ENCODE data around the gene VEGFD. TPM values are rescaled to one million over a fixed set of nuclear protein-coding genes. Genes with fewer than 3 reads are reported as not detected.
"Not testable (repeated sequence)": the region's sequence is repeated elsewhere in the genome, so short reads cannot be mapped to it uniquely, and the experiment has no call there.

VEGFD gene
- total and polyA plus RNA-seq, 2 of the 13 experiments (the other 11 are each of a cell fraction or from before 2014, with no cell fraction given) = 0.11 to 0.35 TPM

DNA sequence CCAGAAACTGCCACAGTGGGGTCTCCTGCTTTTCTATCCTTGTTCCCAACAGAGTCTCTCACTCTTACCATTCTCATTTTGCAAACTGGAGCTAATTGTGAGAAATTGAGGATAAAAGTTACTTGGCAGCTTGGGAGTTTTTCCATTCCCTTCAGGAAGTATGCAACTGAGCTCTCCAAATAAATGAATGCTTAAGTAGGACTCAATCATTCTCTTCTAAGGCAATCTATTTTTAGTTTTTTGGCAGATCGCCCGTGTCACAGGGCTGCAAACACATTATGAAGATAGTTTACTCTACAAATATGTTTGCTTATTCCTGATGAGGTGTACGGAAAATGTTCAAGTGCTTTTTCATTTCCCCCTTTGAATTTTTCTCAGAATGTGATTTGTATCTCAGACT lies 74.1 kb downstream of the VEGFD start (continued):
- no peak for TF ChIP-seq PCBP2 (optimal IDR thresholded peaks at IDR 0.05; ENCODE audit: low read depth, low read length, poor library complexity, severe bottlenecking)
- TF ChIP-seq ZNF331 (CRISPR knock-in tag; IDR thresholded peaks at IDR 0.05) = no peak
- no peak for TF ChIP-seq ZNF674 (CRISPR knock-in tag; IDR thresholded peaks at IDR 0.05; ENCODE audit: low read depth)
- no peak for TF ChIP-seq ZNF761 (CRISPR knock-in tag; conservative IDR thresholded peaks at IDR 0.05)
- no peak for TF ChIP-seq ZNF225 (CRISPR knock-in tag; IDR thresholded peaks at IDR 0.05)
- TF ChIP-seq ZNF3 (CRISPR knock-in tag; IDR thresholded peaks at IDR 0.05) = no peak
- TF ChIP-seq, protein P1, sequence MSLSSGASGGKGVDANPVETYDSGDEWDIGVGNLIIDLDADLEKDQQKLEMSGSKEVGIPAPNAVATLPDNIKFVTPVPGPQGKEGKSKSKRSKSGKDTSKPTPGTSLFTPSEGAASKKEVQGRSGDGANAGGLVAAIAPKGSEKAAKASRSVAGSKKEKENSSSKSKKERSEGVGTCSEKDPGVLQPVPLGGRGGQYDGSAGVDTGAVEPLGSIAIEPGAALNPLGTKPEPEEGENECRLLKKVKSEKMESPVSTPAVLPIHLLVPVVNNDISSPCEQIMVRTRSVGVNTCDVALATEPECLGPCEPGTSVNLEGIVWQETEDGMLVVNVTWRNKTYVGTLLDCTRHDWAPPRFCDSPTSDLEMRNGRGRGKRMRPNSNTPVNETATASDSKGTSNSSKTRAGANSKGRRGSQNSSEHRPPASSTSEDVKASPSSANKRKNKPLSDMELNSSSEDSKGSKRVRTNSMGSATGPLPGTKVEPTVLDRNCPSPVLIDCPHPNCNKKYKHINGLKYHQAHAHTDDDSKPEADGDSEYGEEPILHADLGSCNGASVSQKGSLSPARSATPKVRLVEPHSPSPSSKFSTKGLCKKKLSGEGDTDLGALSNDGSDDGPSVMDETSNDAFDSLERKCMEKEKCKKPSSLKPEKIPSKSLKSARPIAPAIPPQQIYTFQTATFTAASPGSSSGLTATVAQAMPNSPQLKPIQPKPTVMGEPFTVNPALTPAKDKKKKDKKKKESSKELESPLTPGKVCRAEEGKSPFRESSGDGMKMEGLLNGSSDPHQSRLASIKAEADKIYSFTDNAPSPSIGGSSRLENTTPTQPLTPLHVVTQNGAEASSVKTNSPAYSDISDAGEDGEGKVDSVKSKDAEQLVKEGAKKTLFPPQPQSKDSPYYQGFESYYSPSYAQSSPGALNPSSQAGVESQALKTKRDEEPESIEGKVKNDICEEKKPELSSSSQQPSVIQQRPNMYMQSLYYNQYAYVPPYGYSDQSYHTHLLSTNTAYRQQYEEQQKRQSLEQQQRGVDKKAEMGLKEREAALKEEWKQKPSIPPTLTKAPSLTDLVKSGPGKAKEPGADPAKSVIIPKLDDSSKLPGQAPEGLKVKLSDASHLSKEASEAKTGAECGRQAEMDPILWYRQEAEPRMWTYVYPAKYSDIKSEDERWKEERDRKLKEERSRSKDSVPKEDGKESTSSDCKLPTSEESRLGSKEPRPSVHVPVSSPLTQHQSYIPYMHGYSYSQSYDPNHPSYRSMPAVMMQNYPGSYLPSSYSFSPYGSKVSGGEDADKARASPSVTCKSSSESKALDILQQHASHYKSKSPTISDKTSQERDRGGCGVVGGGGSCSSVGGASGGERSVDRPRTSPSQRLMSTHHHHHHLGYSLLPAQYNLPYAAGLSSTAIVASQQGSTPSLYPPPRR (CRISPR knock-in tag; IDR thresholded peaks at IDR 0.05; ENCODE audit: borderline replicate concordance) = no peak
- no peak for TF ChIP-seq YY1 (IDR thresholded peaks at IDR 0.05; ENCODE audit: insufficient read depth, insufficient replicate concordance, low read depth, low read length)
- no peak for TF ChIP-seq ZNF101 (CRISPR knock-in tag; IDR thresholded peaks at IDR 0.05; ENCODE audit: borderline replicate concordance, low read depth)
- TF ChIP-seq, protein P2, sequence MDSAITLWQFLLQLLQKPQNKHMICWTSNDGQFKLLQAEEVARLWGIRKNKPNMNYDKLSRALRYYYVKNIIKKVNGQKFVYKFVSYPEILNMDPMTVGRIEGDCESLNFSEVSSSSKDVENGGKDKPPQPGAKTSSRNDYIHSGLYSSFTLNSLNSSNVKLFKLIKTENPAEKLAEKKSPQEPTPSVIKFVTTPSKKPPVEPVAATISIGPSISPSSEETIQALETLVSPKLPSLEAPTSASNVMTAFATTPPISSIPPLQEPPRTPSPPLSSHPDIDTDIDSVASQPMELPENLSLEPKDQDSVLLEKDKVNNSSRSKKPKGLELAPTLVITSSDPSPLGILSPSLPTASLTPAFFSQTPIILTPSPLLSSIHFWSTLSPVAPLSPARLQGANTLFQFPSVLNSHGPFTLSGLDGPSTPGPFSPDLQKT (CRISPR knock-in tag; IDR thresholded peaks at IDR 0.05; ENCODE audit: borderline replicate concordance) = no peak
- TF ChIP-seq, protein P3, sequence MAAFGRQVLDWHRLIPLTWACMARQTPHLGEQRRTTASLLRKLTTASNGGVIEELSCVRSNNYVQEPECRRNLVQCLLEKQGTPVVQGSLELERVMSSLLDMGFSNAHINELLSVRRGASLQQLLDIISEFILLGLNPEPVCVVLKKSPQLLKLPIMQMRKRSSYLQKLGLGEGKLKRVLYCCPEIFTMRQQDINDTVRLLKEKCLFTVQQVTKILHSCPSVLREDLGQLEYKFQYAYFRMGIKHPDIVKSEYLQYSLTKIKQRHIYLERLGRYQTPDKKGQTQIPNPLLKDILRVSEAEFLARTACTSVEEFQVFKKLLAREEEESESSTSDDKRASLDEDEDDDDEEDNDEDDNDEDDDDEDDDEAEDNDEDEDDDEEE (CRISPR knock-in tag; IDR thresholded peaks at IDR 0.05) = no peak
- TF ChIP-seq BHLHE40 (IDR thresholded peaks at IDR 0.05; ENCODE audit: low read length) = no peak

DNA sequence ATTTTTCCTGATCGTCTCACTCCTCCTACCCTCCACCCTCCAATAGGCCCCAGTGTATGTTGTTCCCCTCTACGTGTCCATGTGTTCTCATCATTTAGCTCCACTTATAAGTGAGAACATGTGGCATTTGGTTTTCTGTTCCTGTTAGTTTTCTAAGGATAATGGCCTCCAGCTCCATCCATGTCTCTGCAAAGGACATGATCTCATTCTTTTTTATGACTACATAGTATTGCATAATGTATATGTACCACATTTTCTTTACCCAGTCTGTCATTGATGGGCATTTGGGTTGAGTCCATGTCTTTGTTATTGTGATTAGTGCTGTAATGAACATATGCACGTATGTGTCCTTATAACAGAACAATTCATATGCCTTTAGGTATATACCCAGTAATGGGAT lies 78.3 kb downstream of the VEGFD start:
- POLR2A ChIA-PET; H3K9me3 ChIP-seq (ENCODE audit: low read length): not testable (repeated sequence)

More for the DNA sequence above, 78.3 kb downstream of the VEGFD start:
- WGBS (ENCODE audit: low lambda C conversion rate) = 67% methylated on average over 3 of the region's 3 CpGs
- H3K9ac ChIP-seq (ENCODE audit: insufficient read depth, low read depth, low read length); H3K27me3 ChIP-seq (ENCODE audit: control insufficient read depth in 1 of 2, insufficient read depth in 2 of 2, low read length in 2 of 2); H3K4me1 ChIP-seq (ENCODE audit: insufficient read depth, low read length); H2AFZ ChIP-seq (ENCODE audit: low read length); FAIRE-seq; H3K4me3 ChIP-seq (replicated peaks in 1 of 3; ENCODE audit: insufficient read depth in 1 of 3, low read depth in 2 of 3, low read length in 3 of 3); H4K20me1 ChIP-seq (ENCODE audit: insufficient read depth, low read length); H3K79me2 ChIP-seq (ENCODE audit: insufficient read depth, low read length); H3K27ac ChIP-seq (ENCODE audit: extremely low read length, insufficient read depth, low read length); BruUV-seq (replicated peaks); intact Hi-C loops (cut with micrococcal nuclease; ENCODE audit: unreplicated experiment); H3K4me2 ChIP-seq (ENCODE audit: low read depth, low read length); DNase-seq (ENCODE audit: low spot score); H3K36me3 ChIP-seq (replicated peaks in 1 of 2; ENCODE audit: control insufficient read depth in 1 of 2, insufficient read depth in 2 of 2, low read length in 2 of 2); ATAC-seq; in situ Hi-C loops (cut with HindIII; ENCODE audit: extremely low pct_ligation_motif_present, low pct_unique_long_range_greater_than_20kb); CTCF ChIA-PET (ENCODE audit: low intra/inter-chr PET ratio, low total read pairs): not testable (repeated sequence)
